DOHH2 (cell line): ENCODE data around the gene C16orf89.

ENCODE experiments used
- H3F3A ChIP-seq: fragments of 200-600 bp; sonication (generic), shearing (Covaris generic); 2 replicates; pipeline ENCODE4 v1.6.0; 2016; ENCODE audit warnings: antibody characterized with exemption, mild to moderate bottlenecking; ENCODE audit not compliant: control insufficient read depth, insufficient read depth
- H3K27ac ChIP-seq: fragments of 200-600 bp; sonication (generic); 2 replicates; pipeline ENCODE4 v1.5.1; 2014; ENCODE audit warnings: low read depth, mild to moderate bottlenecking, low read length, moderate library complexity
- H3K27me3 ChIP-seq: fragments of 200-600 bp; sonication (generic); 2 replicates; pipeline ENCODE4 v1.6.1; 2014; ENCODE audit warnings: mild to moderate bottlenecking, low read length, mixed read lengths; ENCODE audit not compliant: control insufficient read depth
- H3K36me3 ChIP-seq: fragments of 200-600 bp; sonication (generic); 2 replicates; pipeline ENCODE4 v1.6.1; 2014; ENCODE audit warnings: mild to moderate bottlenecking, low read length, moderate library complexity, mixed read lengths; ENCODE audit not compliant: control insufficient read depth
- H3K4me1 ChIP-seq: fragments of 200-600 bp; sonication (generic); 2 replicates; pipeline ENCODE4 v1.6.1; 2014; ENCODE audit warnings: mild to moderate bottlenecking, low read length, mixed read lengths; ENCODE audit not compliant: control insufficient read depth
- H3K4me2 ChIP-seq: fragments of 200-600 bp; sonication (generic); 2 replicates; pipeline ENCODE4 v1.6.0; 2014; ENCODE audit warnings: mild to moderate bottlenecking, low read length, moderate library complexity
- H3K4me3 ChIP-seq: fragments of 200-600 bp; sonication (generic); 2 replicates; pipeline ENCODE4 v1.5.1; 2014; ENCODE audit warnings: mild to moderate bottlenecking, low read length, mixed read lengths
- H3K79me2 ChIP-seq: fragments of 200-600 bp; sonication (generic); 2 replicates; pipeline ENCODE4 v1.6.1; 2014; ENCODE audit warnings: mild to moderate bottlenecking, low read length, mixed read lengths; ENCODE audit not compliant: control insufficient read depth
- H3K9me2 ChIP-seq: fragments of 200-600 bp; sonication (generic); replicated peaks from 2 replicates; pipeline ENCODE4 v1.6.1; 2014; ENCODE audit warnings: mild to moderate bottlenecking, low read length, mixed read lengths; ENCODE audit not compliant: control insufficient read depth
- H3K9me3 ChIP-seq: fragments of 200-600 bp; sonication (generic); 2 replicates; pipeline ENCODE4 v1.6.1; 2014; ENCODE audit warnings: antibody characterized with exemption, low read length, mixed read lengths; ENCODE audit not compliant: control insufficient read depth, insufficient read depth
- H4K20me1 ChIP-seq: fragments of 200-600 bp; sonication (generic); 2 replicates; pipeline ENCODE4 v1.6.0; 2014; ENCODE audit warnings: low read depth, mild to moderate bottlenecking, antibody characterized with exemption, low read length, moderate library complexity; ENCODE audit not compliant: control insufficient read depth, insufficient read depth
- EZH2phosphoT487 ChIP-seq: fragments of 200-600 bp; sonication (generic); IDR thresholded peaks from 2 replicates; pipeline ENCODE4 v1.6.1; 2017; ENCODE audit warnings: borderline replicate concordance, mild to moderate bottlenecking, antibody characterized with exemption, low read length, moderate library complexity, mixed read lengths
- TF ChIP-seq, protein P1 (sequence below): fragments of 200-600 bp; sonication (generic); IDR thresholded peaks from one replicate; pipeline ENCODE4 v1.5.1; 2014; ENCODE audit warnings: antibody characterized with exemption, mild to moderate bottlenecking, low read depth, low read length; ENCODE audit not compliant: poor library complexity, severe bottlenecking

The C16orf89 gene

DNA sequence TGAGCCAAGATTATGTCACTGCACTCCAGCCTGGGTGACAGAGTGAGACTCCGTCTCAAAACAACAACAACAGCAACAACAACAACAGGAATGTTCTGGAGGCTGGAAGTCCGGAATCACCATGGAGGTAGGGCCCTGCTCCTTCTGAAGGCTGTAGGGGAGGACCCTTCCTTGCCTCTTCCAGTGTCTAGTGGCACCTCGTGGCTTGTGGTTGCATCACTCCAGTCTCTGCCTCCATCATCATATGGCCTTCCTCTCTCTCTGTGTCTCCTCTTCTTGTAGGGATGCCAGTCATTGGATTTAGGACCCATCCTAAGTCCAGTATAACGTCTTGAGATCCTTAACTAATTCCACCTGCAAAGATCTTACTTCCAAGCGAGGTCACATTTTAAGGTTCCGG is 46.0 kb downstream of the C16orf89 start:
- no peaks in the 10 kb centered on the region for H3K27me3 ChIP-seq
- H3K4me1 ChIP-seq = no peaks in the 10 kb centered on the region
- no peak overlapping the region for H3K4me2 ChIP-seq
- no peaks in the 10 kb centered on the region for H3K36me3 ChIP-seq
- H4K20me1 ChIP-seq = no peaks in the 10 kb centered on the region
- no peak overlapping the region for H3K27ac ChIP-seq
- no peaks in the 10 kb centered on the region for H3K9me3 ChIP-seq
- no peaks in the 10 kb centered on the region for H3K79me2 ChIP-seq
- H3K9me2 ChIP-seq = no peaks in the 10 kb centered on the region
- TF ChIP-seq, protein P1, sequence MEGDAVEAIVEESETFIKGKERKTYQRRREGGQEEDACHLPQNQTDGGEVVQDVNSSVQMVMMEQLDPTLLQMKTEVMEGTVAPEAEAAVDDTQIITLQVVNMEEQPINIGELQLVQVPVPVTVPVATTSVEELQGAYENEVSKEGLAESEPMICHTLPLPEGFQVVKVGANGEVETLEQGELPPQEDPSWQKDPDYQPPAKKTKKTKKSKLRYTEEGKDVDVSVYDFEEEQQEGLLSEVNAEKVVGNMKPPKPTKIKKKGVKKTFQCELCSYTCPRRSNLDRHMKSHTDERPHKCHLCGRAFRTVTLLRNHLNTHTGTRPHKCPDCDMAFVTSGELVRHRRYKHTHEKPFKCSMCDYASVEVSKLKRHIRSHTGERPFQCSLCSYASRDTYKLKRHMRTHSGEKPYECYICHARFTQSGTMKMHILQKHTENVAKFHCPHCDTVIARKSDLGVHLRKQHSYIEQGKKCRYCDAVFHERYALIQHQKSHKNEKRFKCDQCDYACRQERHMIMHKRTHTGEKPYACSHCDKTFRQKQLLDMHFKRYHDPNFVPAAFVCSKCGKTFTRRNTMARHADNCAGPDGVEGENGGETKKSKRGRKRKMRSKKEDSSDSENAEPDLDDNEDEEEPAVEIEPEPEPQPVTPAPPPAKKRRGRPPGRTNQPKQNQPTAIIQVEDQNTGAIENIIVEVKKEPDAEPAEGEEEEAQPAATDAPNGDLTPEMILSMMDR = no peak
- TF ChIP-seq EZH2phosphoT487 = no peak
- no peak overlapping the region for H3K4me3 ChIP-seq
- no peaks in the 10 kb centered on the region for H3F3A ChIP-seq

DNA sequence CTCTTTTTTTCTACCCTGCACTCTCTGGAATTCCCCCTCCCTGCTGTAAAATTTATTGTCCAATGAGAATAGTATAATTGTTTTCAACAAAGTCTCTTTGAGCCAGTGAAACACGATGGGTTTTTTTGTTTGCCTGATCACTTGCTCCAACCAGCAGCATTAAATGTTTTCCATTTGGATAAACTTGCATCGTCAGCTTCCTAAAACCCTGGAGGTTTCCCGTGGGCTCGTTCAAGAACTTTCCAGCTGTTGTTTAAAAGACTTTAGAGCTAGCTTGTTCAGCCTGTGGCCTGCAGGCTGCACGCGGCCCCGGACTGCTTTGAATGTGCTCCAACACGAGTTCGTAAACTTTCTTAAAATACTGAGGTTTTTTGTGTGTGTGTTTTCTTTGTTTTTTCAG is 47.0 kb downstream of the C16orf89 start:
- no peaks in the 10 kb centered on the region for H3F3A ChIP-seq
- H3K4me3 ChIP-seq = no peak overlapping the region
- no peaks in the 10 kb centered on the region for H3K9me3 ChIP-seq
- H3K27me3 ChIP-seq = no peaks in the 10 kb centered on the region
- TF ChIP-seq, protein P1 = no peak
- TF ChIP-seq EZH2phosphoT487 = no peak
- H3K9me2 ChIP-seq = no peaks in the 10 kb centered on the region
- no peak overlapping the region for H3K4me2 ChIP-seq
- no peaks in the 10 kb centered on the region for H3K79me2 ChIP-seq
- no peaks in the 10 kb centered on the region for H4K20me1 ChIP-seq
- no peaks in the 10 kb centered on the region for H3K36me3 ChIP-seq
- H3K4me1 ChIP-seq = no peaks in the 10 kb centered on the region
- H3K27ac ChIP-seq = no peak overlapping the region

DNA sequence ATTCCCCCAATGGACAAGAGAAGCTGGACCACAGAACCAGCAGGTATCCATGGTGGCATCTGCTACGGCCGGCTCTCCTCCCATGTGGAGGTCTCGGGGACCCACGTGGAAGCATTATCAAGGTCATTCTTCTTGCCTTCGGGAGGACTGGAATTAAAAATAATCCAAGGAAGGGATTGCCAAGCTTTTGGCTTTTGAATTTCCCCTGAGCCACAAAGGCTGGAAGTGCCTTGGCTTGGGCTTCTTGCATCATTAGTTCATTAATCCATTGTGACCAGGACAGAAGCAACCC is 48.1 kb downstream of the C16orf89 start:
- H3K27me3 ChIP-seq = no peaks in the 10 kb centered on the region

More for the DNA sequence above, 48.1 kb downstream of the C16orf89 start:
- Histone ChIP-seq H3K27ac (no peak overlapping the region), H3K9me3 (no peaks in the 10 kb centered on the region), H3K9me2 (no peaks in the 10 kb centered on the region), H4K20me1 (no peaks in the 10 kb centered on the region), H3K4me1 (no peaks in the 10 kb centered on the region), H3F3A (no peaks in the 10 kb centered on the region), H3K4me2 (no peak overlapping the region), H3K4me3 (no peak overlapping the region), H3K36me3 (no peaks in the 10 kb centered on the region), H3K79me2 (no peaks in the 10 kb centered on the region)
- TF ChIP-seq, protein P1 = no peak
- TF ChIP-seq EZH2phosphoT487 = no peak
